Tibial nerve (tissue), 4 donors: ENCODE measurements around the gene SPINT3. TPM values are rescaled to one million over a fixed set of nuclear protein-coding genes. Genes with fewer than 3 reads are reported as not detected.

ENCODE experiments used
- DNase-seq, 2 donors: peaks; one replicate each; pipeline ENCODE4 v3.0.0-alpha.2; 2019; ENCODE audit warnings: low spot score in 2 of 2
- H3K27ac ChIP-seq, 4 donors: fragments of 200-600 bp; sonication (generic) in 3 of 4; one replicate each; pipeline ENCODE4 v1.5.1; 2017 to 2019; ENCODE audit warnings: mild to moderate bottlenecking in 1 of 4
- H3K27me3 ChIP-seq, 2 donors: fragments of 200-600 bp; sonication (generic) in 1 of 2; one replicate each; pipeline versions ENCODE4 v1.5.1 to v1.6.0; 2017 to 2019
- H3K36me3 ChIP-seq, 3 donors: fragments of 200-600 bp; sonication (generic); one replicate each; pipeline ENCODE4 v1.5.1; 2018 to 2019
- H3K4me1 ChIP-seq, 4 donors: fragments of 200-600 bp; sonication (generic) in 3 of 4; one replicate each; pipeline ENCODE4 v1.5.1; 2017 to 2019
- H3K4me3 ChIP-seq, 4 donors: fragments of 200-600 bp; sonication (generic) in 3 of 4; one replicate each; pipeline ENCODE4 v1.5.1; 2017 to 2019; ENCODE audit warnings: mild to moderate bottlenecking in 1 of 4, moderate library complexity in 1 of 4
- H3K9me3 ChIP-seq, 4 donors: fragments of 200-600 bp; sonication (generic) in 3 of 4; one replicate each; pipeline ENCODE4 v1.5.1; 2017 to 2019
- EP300 ChIP-seq, 2 donors: sonication (generic); formaldehyde crosslinking; IDR thresholded peaks; one replicate each; pipeline ENCODE4 v1.6.1; 2017; ENCODE audit warnings: antibody characterized with exemption in 2 of 2, mild to moderate bottlenecking in 1 of 2
- POLR2A ChIP-seq, 2 donors: fragments of 450-650 bp; IDR thresholded peaks; one replicate each; pipeline ENCODE4 v1.6.1; 2017; ENCODE audit warnings: antibody characterized with exemption in 2 of 2, mild to moderate bottlenecking in 2 of 2, moderate library complexity in 2 of 2
- WGBS, 2 donors: methylation state at CpG; one replicate each; pipeline ENCODE4 v1.1.5; 2018; 5-methylcytosine and 5-hydroxymethylcytosine counted together
- total RNA-seq, 4 donors: library from RNA; depleted of rRNA; stranded (reverse); fragments of >200 nt; gene quantifications; one replicate each; pipeline ENCODE4 v1.1.0, GENCODE V29; 2016
- TF ChIP-seq, protein P1 (sequence below), 5 experiments: fragments of 200-600 bp in 3 of 5; fragments of 450-650 bp in 2 of 5; sonication (generic) in 3 of 5; IDR thresholded peaks; one replicate each; pipeline ENCODE4 v1.5.1; 2016 to 2019; ENCODE audit warnings: antibody characterized with exemption in 5 of 5, mild to moderate bottlenecking in 3 of 5, moderate library complexity in 2 of 5

Gene SPINT3
- total RNA-seq, 4 donors from 2014 or later = not detected

DNA sequence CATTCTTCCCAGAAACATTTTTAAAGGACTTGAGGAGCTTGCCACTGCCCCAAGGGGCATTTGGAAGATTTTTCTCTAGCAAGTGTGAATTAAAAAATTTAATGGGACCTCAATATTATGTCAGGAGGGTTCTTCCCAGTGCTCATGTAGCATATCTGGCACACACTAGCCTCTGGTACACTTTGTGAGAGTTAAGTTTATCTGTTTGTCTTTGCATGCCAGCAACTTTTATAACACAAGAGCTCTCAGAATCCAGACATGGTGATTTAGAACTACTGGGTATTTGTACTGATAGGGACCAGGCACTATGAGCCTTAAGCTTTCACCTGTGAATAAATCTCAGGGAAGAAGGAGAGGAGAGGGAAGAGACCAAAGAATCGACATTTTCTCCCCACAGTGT, 12.9 kb downstream of the SPINT3 start:
- Histone ChIP-seq H3K27me3 (peaks cover 0 to 15% of the 10 kb centered on the region in 2 donors), H3K4me1 (no peaks in the 10 kb centered on the region), H3K36me3 (no peaks in the 10 kb centered on the region), H3K4me3 (no peak overlapping the region), H3K9me3 (no peaks in the 10 kb centered on the region), H3K27ac (no peak overlapping the region)
- no peak for DNase-seq
- TF ChIP-seq POLR2A (IDR thresholded peaks at IDR 0.05) (no peak), EP300 (IDR thresholded peaks at IDR 0.05) (no peak)
- TF ChIP-seq, protein P1, sequence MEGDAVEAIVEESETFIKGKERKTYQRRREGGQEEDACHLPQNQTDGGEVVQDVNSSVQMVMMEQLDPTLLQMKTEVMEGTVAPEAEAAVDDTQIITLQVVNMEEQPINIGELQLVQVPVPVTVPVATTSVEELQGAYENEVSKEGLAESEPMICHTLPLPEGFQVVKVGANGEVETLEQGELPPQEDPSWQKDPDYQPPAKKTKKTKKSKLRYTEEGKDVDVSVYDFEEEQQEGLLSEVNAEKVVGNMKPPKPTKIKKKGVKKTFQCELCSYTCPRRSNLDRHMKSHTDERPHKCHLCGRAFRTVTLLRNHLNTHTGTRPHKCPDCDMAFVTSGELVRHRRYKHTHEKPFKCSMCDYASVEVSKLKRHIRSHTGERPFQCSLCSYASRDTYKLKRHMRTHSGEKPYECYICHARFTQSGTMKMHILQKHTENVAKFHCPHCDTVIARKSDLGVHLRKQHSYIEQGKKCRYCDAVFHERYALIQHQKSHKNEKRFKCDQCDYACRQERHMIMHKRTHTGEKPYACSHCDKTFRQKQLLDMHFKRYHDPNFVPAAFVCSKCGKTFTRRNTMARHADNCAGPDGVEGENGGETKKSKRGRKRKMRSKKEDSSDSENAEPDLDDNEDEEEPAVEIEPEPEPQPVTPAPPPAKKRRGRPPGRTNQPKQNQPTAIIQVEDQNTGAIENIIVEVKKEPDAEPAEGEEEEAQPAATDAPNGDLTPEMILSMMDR (IDR thresholded peaks at IDR 0.05) = no peak
- 68 to 73% methylated on average over 1 of the region's 1 CpG for WGBS, 2 donors

DNA sequence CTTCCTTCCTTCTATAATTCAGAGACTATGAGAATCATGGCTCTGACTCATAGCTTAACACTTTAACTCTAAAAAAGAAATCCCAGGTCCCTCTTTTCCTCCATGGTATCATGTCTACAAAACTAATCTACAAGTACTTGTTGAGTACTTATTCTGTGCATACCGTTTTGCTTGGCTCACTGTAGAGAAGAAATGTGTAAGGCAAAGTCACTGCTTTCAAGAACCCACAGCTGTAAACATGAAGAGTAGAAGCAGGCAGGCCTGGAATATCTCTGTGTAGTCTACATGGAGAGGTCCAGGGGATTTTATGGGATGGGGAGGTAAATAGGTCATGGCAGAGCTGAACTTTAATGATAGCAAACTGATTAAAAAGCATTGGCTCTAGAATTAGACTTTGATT, 13.8 kb downstream of the SPINT3 start:
- WGBS, 2 donors = 70 to 73% methylated on average over 1 of the region's 1 CpG
- TF ChIP-seq EP300 (IDR thresholded peaks at IDR 0.05) (no peak), POLR2A (IDR thresholded peaks at IDR 0.05) (no peak)
- TF ChIP-seq, protein P1 (IDR thresholded peaks at IDR 0.05) = no peak
- H3K4me3 ChIP-seq = no peak overlapping the region
- H3K27ac ChIP-seq = no peak overlapping the region
- H3K4me1 ChIP-seq = no peaks in the 10 kb centered on the region
- H3K27me3 ChIP-seq = peaks cover 0 to 15% of the 10 kb centered on the region in 2 donors
- no peak for DNase-seq
- no peaks in the 10 kb centered on the region for H3K9me3 ChIP-seq
- no peaks in the 10 kb centered on the region for H3K36me3 ChIP-seq

DNA sequence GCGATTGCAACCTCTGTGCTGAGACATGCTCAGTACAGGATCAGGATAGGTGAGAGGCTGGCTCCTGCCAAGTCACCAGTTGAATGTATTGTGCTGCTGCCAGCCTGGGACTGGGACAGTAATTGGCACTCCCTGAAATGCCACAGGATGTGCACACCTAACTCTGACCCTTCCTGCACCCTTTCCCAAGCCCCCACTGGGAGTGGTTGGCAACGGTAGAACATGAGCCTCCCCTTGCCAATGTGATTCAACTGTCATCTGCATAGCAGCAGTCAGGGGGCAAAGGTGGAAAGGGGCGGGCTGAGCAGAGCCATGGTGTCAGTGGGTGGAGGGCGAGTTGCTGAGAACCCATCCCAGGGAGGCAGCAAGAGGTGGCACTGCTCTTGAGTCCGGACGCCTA, 15.4 kb downstream of the SPINT3 start:
- Histone ChIP-seq H3K9me3 (no peaks in the 10 kb centered on the region), H3K36me3 (no peaks in the 10 kb centered on the region), H3K4me3 (no peak overlapping the region), H3K27ac (no peak overlapping the region), H3K27me3 (peaks cover 0 to 15% of the 10 kb centered on the region in 2 donors), H3K4me1 (no peaks in the 10 kb centered on the region)
- DNase-seq = no peak
- WGBS, 2 donors = 64 to 77% methylated on average over 6 of the region's 6 CpGs
- TF ChIP-seq POLR2A (IDR thresholded peaks at IDR 0.05) (no peak), EP300 (IDR thresholded peaks at IDR 0.05) (no peak)
- TF ChIP-seq, protein P1 (IDR thresholded peaks at IDR 0.05) = no peak

DNA sequence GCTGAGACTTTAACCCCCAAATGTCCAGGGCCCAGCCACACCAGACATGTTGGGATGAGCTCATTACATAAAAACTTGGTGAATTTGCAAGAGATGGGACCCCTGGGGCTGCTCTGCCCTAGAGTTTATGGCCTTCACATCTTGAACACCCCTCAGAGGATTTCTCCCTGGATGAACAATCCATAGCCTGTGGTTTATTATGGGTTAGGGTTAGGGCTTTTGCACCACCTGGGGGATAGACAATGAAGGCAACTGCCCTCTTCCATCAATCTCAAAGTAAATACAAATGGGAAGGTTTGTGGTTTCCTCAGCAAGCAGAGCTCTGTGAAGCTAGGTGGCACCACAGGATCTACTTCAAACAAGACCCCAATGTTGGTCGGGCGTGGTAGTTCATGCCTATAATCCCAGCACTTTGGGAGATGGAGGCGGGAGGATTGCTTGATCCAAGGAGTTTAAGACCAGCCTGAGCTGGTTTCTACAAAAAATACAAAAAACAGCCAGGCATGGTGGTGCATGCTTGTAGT, 17.4 kb downstream of the SPINT3 start:
- no peak overlapping the region for H3K27ac ChIP-seq
- no peaks in the 10 kb centered on the region for H3K9me3 ChIP-seq
- TF ChIP-seq, protein P1 (IDR thresholded peaks at IDR 0.05) = no peak
- TF ChIP-seq POLR2A (IDR thresholded peaks at IDR 0.05) = no peak
- TF ChIP-seq EP300 (IDR thresholded peaks at IDR 0.05) = no peak
- 61 to 65% methylated on average over 3 of the region's 3 CpGs for WGBS, 2 donors
- H3K36me3 ChIP-seq = no peaks in the 10 kb centered on the region
- H3K4me1 ChIP-seq = no peaks in the 10 kb centered on the region
- no peak overlapping the region for H3K4me3 ChIP-seq
- peaks cover 0 to 11% of the 10 kb centered on the region in 2 donors for H3K27me3 ChIP-seq
- no peak for DNase-seq

DNA sequence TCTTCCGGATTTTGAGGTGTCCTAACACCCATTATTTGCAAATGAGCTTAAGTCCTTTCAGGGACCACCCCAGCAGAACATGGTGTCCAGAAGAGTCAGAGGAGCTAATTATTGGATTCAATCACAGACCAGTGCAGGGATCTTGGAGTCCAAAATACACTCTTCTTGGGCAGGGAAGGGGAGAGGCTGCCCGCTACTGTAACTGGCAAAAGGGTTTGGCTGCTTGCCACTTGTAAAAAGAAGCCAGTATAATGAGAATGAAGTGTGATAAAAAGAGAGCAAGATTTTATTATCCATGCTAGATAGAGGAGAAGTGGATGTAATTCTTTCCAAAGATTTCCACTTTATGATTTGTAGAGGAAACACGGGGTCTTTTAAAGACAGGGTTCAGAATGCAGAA, 19.3 kb downstream of the SPINT3 start:
- Histone ChIP-seq H3K9me3 (no peaks in the 10 kb centered on the region), H3K4me1 (no peaks in the 10 kb centered on the region), H3K4me3 (no peak overlapping the region), H3K27ac (no peak overlapping the region), H3K27me3 (peaks cover 0 to 11% of the 10 kb centered on the region in 2 donors), H3K36me3 (no peaks in the 10 kb centered on the region)
- TF ChIP-seq, protein P1 (IDR thresholded peaks at IDR 0.05) = no peak
- no peak for TF ChIP-seq POLR2A (IDR thresholded peaks at IDR 0.05)
- TF ChIP-seq EP300 (IDR thresholded peaks at IDR 0.05) = no peak
- WGBS, 2 donors = 67 to 68% methylated on average over 3 of the region's 3 CpGs
- DNase-seq = no peak
